ENCODE results near the gene ADSS2.

GRCh38 chr1:244397131-244397530 is 54.6 kb downstream of the ADSS2 start:
- TF ChIP-seq CTCF (IDR thresholded peaks at IDR 0.05) (no peak), POLR2A (IDR thresholded peaks at IDR 0.05) (no peak)
